NCI-H2107 treated with DMSO at 0.1 percent for 48 hours (cell line): Measurements from ENCODE around the gene FGB.
"Not testable (repeated sequence)": the region's sequence is repeated elsewhere in the genome, so short reads cannot be mapped to it uniquely, and the experiment has no call there.

ENCODE experiments used
- DNase-seq: peaks from one replicate; lab custom pipeline; 2025; ENCODE audit not compliant: unreplicated experiment; lab: John Stamatoyannopoulos, UW

FGB gene

DNA sequence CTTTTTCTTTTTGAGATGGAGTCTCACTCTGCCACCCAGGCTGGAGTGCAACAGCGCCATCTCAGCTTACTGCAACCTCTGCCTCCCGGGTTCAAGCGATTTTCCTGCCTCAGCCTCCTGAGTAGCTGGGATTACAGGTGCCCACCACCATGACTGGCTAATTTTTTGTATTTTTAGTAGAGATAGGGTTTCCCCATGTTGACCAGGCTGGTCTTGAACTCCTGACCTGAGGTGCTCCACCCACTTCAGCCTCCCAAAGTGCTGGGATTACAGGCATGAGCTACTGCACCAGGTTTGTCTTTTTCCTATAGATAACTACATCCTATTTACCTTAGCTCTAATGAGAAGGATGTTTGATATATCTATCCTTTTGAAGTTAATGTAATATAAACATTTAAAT is 31.5 kb downstream of the FGB start:
- DNase-seq = not testable (repeated sequence)

DNA sequence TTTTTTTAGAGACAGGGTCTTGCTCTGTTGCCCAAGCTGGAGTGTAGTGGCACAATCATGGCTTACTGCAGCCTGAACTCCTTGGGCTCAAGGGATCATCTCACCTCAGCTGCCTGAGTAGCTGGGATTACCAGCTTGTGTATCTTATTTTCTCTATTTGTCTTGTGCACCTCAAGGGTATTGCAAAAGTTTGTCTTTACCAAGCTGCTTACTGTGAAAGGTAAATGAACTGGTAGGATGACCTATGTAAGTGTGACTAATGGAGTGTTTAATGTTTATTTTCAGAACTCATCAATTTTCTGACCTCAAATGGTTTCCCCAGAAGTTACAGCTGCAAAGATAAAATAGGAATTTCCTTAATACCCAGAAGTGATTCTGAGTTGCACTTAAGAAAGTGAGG is 33.0 kb downstream of the FGB start:
- no peak for DNase-seq

DNA sequence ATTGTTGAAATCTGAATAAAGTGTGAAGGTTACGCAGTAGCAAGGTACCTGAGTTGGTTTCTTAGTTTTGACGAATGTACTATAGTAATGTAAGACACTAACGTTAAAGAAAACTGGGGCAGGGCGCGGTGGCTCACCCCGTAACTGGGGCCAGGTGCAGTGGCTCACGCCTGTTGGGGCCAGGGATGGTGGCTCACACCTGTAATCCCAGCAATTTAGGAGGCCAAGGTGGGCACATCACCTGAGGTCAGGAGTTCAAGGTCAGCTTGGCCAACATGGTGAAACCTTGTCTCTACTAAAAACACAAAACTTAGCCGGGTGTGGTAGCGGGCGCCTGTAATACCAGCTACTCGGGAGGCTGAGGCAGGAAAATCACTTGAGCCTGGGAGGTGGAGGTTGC is 34.5 kb downstream of the FGB start:
- DNase-seq = not testable (repeated sequence)

DNA sequence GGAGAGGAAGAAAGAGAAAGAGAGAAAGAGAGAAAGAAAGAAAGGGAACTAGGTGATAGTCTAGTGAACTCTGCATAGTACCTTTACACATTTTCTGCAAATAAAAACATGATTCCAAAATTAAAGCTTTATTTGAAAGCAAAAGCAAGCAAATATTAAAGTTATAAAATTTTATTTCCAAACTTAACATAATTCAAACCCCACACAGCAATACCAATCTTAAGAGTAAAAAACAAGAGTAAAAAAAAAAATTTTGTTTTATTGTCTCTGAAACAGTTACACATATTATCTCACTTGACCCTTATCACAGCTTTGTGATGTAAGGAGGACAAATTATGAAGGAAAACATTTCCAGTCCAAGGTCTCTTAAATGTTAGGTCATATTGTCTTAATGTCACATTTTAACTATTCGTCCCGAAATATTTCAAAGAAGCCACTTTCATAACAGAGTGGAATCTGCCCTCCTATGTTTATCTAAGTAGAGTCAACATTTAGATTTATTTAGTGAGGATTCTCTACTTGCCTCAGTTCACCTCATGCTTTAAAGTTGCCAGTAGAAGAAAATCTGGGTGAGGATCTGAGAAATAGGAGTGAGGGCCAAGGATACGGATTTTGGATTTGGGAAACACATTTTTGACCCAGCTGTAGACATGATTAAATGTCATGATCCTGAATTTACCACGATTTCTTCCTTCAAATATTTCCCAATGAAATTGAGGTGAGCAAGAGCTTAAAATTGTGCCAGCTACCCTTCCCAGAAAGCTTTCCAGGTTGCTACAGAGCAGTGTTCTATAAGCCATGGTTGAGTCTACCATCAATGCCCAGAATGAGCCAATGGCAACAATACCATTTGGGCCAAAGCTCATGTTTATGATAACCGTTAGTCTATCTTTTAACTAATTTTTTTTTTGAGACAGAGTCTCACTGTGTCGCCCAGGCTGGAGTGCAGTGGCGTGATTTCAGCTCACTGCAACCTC is 35.3 kb downstream of the FGB start:
- no peak for DNase-seq

DNA sequence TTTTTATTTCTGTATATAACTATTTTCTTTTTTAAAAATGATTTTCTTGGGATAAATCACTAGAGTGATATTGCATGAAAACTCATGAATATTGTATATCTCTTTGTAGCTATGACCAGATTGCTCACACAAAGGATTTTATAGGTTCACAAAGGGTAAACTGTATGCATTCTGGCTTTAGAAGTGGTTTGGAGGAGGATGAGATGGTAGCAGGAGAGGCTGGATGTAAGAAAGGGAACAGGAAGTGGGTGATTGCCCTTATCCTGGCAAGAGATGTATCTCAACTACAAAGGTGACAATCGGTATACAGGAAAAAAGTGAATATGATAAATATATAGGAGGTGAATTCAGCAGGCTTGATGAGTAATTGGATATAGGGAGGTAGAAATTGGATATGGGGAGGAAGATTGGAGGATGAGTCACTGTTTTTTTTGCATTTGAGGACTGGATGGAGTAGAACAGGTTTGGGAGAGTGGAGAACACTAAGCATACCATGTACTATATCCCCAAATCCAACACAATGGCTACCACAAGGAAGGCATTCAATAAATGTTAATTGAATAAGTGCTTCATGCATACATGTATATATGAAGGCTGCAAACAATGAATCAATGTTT is 39.7 kb downstream of the FGB start:
- no peak for DNase-seq

DNA sequence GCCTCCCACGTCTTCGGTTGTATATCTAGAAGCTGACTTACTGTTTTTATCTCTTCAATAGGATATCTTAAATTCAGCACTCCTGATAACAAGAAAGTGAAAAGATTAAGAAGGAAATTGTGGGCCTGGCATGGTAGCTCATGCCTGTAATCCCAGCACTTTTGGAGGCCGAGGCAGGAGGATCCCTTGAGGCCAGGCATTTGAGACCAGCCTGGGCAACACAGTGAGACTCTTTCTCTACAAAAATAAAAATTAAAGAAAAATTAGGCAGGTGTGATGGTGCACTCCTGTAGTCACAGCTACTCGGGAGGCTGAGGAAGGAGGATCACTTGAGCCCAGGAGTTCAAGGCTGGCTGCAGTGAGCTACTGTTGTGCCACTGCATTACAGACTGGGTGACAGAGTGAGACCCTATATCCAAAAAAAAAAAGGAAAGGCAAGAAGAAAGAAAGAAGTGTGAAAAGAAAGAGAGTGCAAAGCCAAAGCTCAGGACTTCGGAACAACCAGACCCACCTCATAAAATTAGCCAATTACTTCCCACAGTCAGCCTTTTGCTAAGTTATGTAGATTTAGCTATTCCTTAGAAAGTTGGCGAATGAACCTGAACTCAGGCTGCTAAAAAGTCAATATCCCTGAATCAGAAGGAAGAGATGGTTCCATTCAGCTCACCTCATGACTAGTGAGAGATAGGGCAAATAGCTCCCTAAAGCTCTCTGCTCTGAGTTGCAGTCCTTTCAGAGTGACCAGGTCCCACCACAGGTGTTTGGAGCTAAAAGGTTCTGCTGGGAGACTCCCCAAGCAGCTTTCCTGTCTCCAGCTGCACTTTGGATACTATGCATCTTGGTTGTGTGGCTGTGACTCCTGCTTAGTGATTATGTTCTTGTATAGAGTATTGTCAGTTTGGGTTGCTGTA is 40.5 kb downstream of the FGB start:
- no peak for DNase-seq

DNA sequence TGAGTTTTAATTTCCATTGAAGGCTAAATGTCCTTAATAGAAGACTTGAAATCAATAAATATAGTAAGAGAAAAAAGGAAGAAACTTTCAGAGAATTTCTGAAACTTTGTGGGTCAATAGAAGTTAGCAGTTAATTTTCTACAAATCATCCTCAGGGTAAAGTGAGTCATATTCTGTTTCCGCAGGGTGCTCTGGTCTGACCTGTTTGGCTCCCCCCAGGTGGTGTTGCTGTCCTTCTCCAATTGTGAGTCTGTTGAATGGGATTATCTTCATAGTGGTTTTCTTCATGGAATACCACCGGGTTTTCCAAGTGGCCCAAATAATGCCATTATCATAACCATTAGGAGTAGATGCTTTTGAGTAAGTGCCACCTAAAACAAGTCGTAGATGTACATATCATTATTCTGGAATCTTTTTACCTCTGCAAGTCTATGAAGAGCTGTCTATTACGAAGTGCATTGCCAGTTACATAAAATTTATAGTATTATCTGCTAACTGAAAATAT is 41.9 kb downstream of the FGB start:
- DNase-seq = no peak

DNA sequence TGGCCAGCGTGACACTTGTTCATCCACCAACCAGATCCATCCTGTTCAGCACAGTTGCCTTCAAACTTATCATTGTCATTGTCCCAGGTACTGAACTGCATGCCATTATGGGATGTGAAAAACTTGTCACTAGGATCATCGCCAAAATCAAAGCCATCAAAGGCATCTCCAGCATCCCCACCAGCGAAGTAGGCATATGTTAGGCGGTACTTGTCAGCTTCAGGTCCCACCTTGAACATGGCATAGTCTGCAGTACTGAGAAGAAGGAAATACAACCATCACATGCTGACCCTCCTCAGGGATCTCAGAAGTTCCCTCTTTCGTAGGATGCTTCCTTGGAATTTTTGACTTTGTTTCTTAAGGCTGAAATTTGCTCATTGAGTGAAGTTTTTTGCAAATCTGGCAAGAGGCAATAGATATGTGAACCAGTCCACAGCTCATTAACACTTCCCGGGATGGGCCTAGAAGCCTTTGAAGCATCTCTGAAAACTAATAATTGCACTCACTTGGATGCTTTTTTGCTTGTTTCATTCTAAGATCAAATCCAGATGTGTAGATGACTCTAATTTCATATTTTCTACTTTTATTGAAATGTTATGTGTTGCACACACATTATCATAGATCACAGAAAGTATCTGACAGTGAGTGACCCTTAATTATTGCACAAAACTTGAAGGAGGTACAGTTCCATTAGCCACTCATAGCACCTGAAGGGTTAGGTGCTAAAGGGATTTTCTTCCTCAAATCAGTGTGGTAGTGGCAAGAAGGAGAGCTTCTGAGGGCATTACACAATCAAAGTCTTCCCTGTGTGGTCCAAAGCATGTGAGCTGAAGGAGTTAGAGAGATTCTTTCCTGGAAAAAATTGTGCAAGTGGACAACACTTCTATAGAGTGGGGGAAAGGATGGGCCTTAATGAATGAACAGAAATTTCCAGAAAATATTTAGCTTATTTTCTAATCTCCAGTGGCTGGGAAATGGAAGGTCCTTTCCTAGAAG is 44.2 kb downstream of the FGB start:
- DNase-seq = no peak

DNA sequence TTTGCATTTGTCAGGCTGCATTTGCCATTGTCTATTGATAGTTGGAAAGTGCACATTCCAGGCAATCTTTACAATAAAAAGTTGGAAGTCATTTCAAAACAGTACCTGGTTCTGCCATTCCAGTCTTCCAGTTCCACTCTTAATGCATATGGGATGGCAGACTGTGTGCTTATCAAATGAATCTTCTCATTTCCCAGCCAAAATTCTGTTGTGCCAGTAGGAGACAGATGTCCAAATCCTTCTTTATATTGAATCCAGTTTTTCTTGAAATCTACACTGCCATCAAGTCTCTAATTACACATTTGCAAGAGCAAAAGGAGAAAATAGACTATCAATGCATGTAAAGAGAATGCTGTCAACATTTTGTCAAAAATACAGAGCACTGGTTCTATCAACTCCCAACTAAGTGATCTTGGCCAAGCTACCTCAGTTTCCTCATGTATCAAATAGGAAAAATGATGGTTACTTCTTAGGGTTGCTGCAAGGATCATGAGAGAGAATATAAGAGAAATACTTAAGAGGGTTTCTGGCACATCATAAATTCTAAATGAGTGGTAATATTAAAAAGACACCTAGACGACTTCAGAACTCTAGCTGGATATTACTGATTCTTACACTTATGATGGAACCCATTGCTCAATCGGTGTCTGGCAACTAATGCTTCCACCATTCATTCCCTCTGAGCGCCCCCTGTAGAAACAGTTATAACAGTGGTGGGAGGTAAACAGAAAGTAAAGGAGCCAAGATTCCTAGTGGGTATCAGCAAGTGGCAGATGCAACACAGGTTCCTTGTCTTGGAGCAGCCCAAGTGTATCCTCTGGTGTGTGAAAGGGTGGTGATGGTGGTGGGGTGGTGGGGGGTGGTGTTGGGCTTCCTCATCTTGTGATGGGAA is 45.8 kb downstream of the FGB start:
- no peak for DNase-seq

DNA sequence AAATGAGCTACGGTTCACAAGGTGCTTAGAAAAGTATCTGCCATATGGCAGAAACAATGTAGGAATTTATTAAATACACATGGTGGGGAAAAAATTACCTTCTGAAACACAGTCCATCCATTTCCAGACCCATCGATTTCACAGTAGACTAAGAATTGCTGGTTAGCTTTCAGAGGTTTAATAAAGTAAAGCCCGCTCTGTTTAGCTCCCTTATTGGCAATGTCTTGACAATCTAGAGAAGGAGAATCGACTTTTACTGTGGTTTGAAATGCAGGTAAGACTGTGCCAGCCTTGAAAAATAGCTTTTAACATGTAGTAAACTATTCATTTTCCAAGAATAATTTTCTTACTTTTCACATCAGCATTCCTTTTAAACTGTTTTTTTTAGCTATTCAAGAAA is 46.7 kb downstream of the FGB start:
- DNase-seq = no peak

DNA sequence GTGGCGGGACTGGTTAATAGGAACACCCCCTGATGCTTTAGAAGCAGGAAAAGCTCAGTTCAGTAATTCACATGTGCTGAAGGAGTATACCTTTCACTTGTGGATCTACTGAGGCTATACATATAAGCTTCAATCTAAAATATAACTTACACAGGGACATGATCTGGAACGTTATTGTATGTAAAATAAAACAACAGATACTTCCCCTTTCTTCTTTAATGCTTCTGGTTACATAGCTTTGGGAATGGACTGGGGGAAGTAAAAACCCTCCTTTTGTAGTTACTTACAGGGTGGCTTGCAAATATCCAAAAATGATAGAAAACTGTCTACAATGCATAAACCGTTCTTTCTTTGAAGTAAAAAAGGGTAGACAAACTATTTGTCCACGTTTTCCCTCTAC is 47.8 kb downstream of the FGB start:
- DNase-seq = no peak

DNA sequence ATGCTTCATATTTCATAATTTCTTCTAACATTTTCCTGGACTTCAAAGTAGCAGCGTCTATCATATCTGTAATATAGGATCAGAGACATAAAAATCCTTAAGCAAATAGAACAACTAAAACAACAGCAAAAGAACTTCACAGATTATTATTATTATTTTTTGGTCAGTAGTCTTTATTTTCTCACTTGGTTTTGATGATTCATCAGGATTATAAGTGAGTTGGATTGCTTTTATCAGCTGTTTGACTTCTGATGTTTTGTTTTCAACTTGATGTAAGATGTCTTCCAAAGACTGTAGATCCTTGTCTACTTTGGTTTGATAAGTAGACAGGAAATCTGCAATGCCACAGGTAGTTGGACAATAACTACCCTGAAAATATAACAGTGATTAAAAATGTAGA is 49.0 kb downstream of the FGB start:
- DNase-seq = no peak

DNA sequence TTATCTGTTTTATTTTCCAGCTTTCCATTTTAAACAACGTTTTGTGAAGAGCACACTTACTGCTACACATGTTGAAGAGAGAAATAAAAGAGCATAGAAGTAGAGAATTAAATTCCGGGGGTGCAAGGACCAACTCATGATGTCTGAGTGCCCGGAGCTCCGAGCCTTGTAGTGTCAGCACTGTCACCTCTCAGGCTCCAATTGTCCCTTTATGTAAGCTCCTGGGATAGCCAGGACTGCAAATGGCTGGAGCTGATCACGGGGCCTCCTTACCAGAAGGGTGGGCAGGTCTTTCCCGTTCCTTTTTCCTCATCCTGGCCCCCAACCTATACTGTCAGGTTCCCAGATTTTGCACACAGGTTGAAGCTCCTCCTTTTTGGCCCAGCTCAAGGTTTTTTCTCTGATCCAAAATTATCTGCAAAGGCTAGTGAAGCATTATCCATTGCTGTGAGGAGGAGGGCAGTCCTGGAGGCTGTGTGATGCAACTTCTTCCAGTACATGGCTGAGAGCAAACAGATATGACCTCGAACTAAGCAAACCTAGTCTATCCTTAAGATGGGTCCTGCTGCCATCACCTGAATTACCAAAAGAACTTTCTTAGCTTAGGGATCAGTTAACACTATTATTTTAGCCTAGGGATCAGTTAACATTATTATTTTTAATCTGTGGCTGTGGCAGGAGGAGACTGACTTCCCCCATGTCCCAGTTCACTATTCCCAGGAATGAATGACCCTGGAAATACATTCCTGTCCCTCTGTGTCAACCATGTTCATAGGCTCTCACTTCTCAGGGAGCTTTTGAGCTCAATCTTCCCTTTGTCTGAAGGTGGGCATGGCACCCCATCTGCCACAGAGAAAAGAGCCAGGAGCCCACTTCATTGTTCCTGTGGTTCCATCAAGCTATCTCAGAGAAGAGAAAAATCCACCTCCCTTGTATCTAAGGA is 49.9 kb downstream of the FGB start, which contains the start of gene FGG:
Gene FGG (minus strand): TSS at position 185 of the 943 bp plus-strand sequence. CDS start 47 bp downstream, at position 138.
- no peak for DNase-seq

DNA sequence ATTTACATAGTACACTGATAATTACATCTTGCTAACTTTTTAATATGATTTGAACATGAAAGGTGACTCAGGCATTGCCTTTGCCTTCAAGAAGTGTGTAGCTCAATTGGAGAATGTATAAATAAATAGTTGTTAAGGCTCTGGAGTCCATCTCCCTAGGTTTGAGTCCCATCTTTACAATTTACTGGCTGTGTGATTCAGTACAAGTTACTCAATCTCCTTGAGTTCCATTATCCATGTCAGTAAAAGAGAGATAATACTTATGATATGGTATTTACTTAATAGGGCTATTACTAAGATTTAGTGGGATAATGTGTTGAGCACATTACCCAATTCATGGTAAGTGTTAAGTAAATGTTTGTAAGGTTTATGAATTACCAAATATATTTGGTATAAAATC is 51.5 kb downstream of the FGB start:
- no peak for DNase-seq

DNA sequence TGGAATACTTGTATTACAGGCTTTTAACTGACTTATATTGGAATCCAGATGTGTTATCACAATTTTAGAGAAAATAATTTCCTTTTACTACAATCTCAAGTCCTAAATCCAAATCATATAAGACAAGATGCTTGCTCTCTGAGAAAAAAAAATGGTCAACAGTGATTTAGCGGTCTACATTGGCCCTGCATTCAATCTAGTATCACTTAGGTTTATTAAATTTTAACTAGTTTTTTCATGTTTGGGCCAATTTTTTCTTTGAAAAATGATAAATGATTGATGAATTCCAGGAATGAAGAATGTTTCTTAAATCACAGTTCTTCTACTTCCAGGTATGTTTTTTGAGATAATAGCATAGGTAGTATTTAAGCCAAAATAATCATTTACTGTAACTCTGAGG is 52.4 kb downstream of the FGB start:
- no peak for DNase-seq

DNA sequence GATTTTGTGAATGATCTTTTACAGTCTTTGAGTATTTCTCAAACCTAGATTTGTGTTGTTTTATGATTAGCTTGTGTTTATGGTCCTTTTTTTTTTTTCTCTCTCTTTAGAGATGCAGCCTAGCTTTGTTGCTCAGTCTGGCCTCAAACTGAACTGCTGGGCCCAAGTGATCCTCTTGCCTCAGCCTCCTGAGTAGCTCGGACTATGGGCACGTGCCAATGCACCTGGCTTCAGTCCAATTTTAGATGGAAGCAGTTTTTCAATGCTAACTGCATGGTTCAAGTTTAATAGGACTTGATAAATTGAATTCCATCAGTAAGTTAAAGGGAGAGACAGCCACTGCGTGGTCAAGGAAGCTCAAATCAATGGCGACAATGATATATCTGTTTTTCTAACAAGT is 53.5 kb downstream of the FGB start:
- no peak for DNase-seq

DNA sequence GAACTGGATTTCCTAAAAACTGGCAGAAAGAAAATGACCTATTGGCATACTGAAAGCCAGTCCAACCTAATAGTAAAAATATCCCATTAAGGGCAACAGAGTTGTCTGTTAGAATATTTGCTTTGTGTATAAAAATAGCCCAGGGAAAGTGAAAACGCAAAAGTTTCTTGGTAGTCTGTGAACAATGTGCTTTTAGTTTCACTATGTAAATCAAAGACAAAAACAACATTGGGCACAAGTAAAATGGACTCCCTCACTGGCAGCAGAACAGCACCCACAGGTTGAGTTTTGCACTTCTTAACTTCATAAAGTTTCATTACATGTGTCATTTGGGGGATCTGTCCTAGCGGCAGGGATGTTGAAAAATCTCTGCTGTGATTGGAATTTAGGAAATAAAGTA is 53.9 kb downstream of the FGB start:
- DNase-seq = no peak

DNA sequence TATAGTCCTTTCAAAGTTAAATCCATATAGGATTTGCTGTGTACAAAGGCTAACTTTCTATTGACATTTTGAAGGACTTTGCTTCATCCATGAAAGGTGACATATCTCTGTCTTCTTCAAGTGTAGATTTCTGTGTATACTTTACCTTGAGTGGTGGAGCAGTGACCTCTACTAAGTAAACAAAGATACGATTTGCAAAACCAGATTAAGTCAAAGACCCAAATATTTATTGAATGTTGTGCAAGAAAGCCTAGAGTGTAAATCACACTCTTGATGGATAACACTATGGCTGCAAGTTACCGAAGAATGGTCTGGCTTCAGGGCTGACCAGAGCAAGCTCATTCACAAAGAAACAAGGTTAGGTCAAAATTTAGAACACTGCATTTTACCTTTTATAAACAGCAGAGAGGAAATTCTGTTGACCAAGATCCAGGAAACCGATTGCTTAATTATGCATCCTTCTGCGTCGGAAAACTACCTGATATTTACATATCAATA is 55.1 kb downstream of the FGB start:
- DNase-seq = no peak
